ENCODE measurements around the gene ATP6V1C2.

The ATP6V1C2 gene

DNA sequence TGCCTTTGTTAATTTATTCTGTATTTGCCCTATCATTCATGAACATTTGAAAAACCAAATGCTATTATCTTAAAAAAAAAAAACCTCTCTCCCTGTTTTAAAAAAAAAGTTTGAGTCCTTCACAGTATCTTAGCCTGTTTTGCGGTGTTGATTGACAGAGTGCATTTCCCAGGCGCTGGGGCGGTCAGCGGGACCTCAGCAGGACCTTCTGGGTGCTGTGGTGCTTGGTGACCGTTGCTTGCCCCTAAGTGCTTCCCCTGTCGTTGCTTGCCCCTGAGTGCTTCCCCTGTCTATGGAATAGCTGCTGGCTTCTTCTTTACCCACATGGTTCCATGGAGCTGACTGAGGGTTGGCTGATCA, 12.1 kb downstream of the ATP6V1C2 start:
- DNase-seq, result no peak

GRCh38 chr2:10733980-10734379, 12.6 kb downstream of the ATP6V1C2 start:
- DNase-seq, result no peak

DNA sequence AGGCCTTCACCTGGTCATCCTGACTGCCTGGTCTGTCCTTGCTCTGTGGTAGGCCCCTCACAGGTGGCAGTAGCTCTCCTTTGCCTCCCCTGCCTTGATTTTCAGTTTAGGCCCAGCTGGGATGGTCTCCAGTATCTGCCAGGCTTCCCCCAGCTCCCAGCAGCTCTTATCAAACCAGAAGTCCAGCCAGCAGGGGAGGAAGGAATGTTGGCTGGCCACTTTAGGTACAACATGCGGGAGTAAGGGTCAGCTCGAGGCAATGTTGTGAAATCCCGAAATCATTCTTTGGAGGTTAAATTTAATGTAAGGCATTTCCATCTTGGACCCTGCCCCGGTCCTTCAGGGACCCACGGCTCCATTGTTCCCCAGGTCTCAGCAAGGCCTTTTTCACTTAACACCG, 16.8 kb downstream of the ATP6V1C2 start:
- no peak for DNase-seq

DNA sequence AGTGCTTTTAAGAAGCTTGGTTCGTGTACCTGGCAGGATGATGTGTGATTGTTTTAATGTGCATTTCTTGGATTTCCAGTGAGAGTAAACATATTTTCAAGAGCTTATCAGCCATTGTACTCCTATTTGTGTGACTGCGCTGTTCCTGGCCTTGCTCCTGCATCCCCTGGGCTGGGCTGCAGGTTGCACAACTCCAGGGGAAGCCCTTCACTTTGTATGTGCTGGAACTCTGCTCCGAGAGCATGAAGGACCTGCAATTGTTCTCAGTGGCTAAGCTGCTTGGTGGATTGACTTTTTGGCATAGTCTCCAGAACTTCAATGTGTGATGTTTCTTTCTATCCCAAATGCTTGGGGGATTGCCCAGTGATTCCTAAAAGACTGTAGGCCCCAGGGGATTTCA, 18.8 kb downstream of the ATP6V1C2 start:
- DNase-seq, result no peak

- DNase-seq, result no peak
These were observed 19.7 kb downstream of the ATP6V1C2 start for GRCh38 chr2:10741139-10741538.

DNA sequence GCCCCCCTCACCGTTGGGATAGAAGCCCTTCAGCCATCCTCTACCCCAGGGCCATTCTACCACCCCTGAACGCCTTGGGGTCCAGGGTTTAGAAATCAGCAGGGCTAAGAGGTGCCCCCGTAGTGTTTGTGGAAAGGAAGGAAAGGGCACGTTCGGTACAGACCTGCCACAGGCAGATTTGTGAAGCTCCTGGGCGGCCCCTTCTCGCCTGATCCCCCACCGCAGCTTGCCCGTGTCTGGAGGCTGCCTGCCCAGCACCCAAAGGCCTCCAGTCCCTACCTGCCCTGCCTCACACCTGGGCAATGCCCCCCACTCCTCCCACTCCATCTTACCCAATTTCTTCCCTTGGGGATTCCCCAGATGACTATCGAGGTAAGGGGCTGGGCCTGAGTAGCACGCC, 21.2 kb downstream of the ATP6V1C2 start:
- no peak for DNase-seq

- DNase-seq, result no peak
These were observed 29.2 kb downstream of the ATP6V1C2 start for GRCh38 chr2:10750610-10751009.

GRCh38 chr2:10752236-10752635, 30.8 kb downstream of the ATP6V1C2 start:
- no peak for DNase-seq

GRCh38 chr2:10753156-10753555, 31.7 kb downstream of the ATP6V1C2 start:
- no peak for DNase-seq

DNA sequence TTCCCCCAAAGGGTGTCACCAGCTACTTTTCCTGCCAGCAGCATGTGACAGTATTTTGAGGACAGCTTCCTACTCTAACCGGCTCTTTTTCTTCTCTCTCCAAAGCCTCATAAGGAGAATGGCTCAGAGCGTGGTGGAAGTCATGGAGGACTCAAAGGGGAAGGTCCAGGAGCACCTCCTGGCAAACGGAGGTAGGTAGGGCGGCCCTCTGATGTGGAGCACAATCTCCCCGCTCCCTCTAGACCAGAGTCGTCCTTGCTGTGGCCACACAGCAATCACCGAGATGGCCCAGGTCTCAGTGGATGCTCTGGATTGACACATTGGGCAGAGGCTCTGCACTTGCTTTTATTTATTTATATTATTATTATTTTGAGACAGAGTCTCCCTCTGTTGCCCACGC, 32.4 kb downstream of the ATP6V1C2 start:
- DNase-seq, result no peak

DNA sequence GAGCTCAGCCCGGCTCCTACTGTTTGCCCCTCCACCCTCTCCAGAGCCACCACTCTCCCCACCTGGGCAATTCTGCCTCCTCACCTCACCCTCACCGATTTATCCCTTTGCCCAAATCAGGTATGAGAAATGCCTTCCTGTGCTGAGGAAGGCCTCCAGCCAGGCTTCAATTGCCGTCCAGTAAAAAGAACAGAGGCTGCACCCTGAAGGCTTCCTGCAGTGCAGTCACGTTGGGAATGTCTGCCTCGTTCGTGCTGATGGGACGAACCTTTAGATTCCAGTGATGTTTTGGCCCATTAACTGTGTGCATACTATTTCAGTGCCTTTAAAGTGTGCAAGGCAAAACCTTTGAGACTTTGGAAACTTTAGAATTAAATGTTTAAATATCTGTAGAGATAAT, 34.2 kb downstream of the ATP6V1C2 start:
- DNase-seq, result no peak

- DNase-seq, result no peak
These were observed 36.4 kb downstream of the ATP6V1C2 start for GRCh38 chr2:10757814-10758286.

DNA sequence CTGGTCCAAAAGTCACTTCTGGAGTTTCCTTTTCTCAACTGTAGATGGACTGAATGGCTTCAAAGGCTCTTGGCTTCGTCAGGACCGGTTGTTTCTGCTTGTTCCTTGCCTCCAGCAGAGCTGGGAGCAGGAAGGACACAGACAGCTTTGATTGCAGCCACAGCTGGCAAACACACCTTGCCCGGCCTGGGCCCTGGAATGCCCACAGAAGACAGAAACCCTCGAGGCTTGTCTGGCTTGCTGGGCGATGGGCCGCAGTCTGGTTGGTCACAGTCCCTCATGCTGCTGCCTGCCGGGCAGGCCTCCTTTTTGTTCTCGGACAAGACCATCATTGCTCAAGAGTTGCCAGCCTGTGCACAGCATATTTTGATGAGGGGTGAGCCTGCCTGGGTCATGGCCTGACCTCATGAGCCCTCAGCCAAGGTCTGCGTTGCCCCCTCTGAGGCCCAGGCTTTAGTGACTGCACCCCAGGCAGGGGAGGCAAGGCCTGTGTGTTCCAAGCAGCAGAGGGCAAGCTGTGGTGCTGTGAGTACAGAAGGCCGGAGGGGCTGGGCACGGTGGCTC, 37.8 kb downstream of the ATP6V1C2 start:
- no peak for DNase-seq

- no peak for DNase-seq
These were observed 39.5 kb downstream of the ATP6V1C2 start for GRCh38 chr2:10760794-10761504.

GRCh38 chr2:10761591-10761990, 40.2 kb downstream of the ATP6V1C2 start:
- DNase-seq, result no peak

DNA sequence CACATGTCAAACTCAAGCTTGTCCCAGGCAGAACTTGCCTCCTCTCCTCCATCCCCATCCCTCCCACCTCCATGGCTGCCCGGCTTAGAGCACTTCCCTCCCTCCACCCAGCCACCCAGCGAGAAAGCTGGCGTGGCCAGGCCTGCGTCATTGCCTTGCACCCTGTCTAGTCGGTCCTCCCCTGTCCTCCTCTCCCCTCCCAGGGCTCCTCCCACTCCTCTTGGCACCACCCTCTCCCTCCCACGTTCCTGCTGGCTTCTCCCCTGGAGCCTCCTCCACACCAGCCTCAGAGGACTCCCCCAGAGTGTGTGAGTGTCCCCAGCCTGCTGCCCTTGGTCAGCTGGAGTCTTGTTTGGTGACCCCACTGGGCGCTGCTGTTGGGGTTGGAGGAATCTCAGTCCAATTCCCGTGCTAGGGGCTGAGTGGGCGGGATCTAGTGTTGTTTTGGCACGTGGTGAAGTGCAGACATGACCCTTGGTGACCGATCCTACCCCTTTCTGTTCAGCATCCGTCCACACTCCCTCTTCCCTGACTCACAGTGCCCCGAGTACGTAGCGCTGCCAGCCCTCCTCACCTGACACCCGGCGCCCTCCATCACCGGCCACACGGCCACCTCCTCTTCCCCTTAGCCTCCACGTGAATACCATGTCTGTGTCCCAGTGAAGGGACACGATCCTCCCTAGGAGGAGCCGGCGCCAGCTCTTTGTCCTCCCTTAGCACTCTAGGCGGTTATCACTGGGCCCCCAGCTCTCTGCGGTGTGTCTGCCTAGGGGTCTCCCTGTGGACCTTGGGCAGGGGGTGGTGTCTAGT, 41.4 kb downstream of the ATP6V1C2 start:
- DNase-seq, result no peak

- DNase-seq, result no peak
These were observed 42.0 kb downstream of the ATP6V1C2 start for GRCh38 chr2:10763461-10763800.

DNA sequence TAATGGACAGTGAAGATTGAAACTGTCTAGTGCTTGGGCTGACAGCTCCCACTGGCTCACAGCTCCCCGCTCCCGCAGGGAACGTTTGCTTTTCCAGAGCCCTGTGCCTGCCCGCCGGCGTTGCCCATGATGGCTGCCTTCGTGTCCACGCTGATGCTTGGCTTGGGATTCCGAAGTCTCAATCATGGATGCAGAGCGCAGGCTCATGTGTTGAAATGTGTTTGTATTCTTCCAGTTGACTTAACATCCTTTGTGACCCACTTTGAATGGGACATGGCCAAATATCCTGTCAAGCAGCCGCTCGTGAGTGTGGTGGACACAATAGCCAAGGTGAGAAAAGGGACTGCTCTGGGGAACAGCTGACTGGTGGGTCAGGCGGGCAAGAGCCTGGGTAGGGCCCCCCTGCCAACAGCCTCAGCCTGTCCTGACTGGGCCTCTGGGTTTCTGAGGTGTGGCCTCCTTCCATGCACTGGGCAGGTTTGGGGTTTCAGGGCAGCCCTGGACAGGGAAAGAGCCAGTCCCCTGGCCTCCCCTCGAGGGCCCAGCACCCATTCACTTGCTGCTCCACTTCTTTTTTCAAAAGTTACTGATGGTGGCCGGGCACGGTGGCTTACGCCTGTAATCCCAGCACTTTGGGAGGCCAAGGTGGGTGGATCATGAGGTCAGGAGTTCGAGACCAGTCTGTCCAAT, 42.8 kb downstream of the ATP6V1C2 start:
- no peak for DNase-seq

DNA sequence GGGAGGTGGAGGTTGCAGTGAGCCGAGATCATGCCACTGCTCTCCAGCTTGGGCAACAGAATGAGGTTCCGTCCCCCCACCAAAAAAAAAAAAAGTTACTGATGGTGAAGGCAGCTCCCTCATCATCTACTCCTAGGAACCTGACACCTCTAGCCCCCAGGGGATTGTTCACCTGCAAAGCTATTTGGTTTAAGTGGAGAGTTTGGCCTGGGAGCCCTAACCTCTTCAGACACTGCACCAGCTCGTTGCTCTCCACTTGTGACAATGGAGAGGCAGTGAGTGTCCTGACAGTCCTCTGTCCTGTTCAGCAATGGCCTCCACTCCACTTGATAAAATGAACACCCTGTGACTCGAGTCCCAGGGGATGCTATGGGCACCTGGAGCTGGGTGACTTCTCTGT, 43.5 kb downstream of the ATP6V1C2 start:
- DNase-seq, result no peak

- DNase-seq, result no peak
These were observed 44.0 kb downstream of the ATP6V1C2 start for GRCh38 chr2:10765461-10765860.

GRCh38 chr2:10765914-10766313, 44.5 kb downstream of the ATP6V1C2 start:
- no peak for DNase-seq

DNA sequence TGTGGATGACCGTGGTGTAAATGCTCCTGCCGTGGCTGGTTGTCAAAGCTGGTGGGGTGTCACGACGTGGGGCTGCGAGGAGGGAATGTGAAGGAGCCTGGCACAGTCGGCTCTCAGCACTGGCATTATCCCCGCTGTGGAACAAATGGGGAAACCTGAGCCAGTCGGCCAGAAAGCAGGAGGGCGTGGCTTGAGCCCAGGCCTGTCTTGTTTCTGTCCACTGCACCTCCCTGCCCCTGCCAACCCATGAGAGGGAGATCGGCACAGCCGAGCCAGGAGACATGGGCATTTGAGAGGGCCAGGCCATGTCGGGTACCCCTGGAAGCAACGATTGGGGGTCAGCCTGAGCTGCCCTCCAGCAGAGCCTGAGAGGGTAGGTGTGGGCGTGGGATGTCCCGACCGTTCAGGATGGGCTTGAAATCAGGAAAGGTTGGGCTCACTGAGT, 46.7 kb downstream of the ATP6V1C2 start:
- DNase-seq, result no peak

DNA sequence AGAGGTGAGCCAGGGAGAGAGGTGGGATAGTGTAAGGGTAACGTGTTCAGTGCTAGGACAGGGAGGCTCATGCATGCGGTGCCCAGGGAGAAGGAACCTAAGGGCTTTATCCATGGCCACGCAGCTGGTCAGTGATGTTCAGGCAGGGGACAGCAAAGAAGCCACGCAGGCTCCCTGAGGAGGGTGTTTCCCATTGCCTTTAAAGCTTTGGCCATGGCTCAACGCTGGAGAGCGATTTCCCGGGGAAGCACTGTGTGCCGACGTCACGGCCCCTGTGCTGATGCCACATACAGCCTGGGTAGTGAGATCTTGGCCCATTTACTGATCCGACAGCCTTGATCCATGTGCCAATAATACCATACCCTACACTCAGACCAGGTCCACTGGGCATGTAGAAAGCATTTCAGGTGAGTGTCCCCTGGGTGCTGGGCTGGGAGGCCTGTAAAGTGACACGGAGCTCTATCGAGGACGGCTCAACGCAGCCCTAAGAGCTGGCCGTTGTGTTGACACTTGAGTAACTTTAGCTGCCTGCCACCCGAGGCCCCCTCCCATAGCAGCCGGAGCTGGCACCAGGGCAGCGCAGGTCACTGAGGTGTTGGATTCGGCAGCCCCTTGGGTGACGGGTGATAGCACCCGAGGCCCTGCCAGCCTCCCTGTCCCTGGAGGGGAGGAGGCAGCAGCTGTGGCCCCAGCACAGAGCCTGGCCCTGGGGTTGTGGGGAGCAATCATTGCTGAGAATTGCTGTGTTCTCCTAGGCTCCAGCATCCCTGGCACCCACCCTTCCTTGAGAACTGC, 49.7 kb downstream of the ATP6V1C2 start:
- DNase-seq, result no peak

All from GOT3 (cell line).